GM15510 (cell line): Measurements from ENCODE around the gene VAPA.

ENCODE experiments used
- POLR2A ChIP-seq: IDR thresholded peaks from 3 replicates; pipeline ENCODE4 v1.6.1; 2011; ENCODE audit warnings: borderline replicate concordance; ENCODE audit not compliant: insufficient read length; ENCODE audit errors: extremely low read depth

VAPA gene

GRCh38 chr18:9925795-9926194 lies 12.0 kb downstream of the VAPA start:
- no peak for TF ChIP-seq POLR2A

GRCh38 chr18:9926223-9926894 lies 12.5 kb downstream of the VAPA start:
- TF ChIP-seq POLR2A = no peak

DNA sequence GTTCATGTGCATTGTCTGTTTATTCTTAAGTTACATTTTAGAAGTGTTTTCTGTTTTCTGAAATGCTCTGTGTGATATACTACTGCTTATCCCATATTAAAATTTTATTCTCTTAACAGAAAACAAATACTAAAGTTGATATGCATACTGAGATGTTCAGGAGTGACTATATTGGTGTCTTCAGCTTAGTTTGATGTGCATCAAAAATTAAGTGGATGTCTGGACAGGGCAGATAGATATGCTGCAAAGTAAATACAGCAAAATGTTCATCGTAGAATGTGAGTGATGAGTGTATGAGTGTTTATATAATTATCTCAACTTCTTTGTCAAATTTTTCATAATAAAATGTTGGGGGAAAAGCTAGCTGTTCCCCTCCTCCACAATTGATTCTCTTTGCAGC lies 13.2 kb downstream of the VAPA start:
- no peak for TF ChIP-seq POLR2A

GRCh38 chr18:9927392-9928063 lies 13.7 kb downstream of the VAPA start:
- TF ChIP-seq POLR2A = no peak

DNA sequence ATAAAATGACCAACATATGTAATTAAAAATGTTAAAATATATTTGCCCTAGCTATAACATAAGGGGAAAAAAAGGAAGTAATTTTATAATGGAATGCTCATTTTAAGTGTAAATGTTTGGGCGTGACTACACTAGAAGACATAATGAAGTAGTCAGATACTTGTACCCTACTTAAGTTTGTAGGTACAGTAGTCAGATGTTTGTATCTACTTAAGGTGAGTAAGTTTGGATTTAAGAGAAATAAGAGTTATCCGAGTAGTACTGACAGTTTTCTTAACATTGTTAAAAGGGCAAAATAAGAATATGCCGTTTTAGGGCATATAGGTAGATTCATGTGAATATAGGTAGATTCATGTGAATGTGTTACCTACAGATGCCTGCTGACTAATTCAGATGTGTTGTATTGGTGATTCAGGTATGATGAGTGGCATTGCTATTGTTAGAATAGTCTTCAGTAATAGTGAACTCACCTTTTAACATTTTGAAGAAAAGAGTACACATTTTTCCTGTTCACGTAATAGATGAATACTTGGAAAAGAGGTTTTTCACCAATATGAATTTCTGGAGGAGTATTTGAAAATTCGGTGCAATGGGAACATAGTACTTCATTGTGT lies 14.9 kb downstream of the VAPA start:
- no peak for TF ChIP-seq POLR2A

- TF ChIP-seq POLR2A = no peak
Measured at GRCh38 chr18:9930299-9930884, 16.6 kb downstream of the VAPA start.

GRCh38 chr18:9931146-9931545 lies 17.3 kb downstream of the VAPA start:
- TF ChIP-seq POLR2A = no peak

DNA sequence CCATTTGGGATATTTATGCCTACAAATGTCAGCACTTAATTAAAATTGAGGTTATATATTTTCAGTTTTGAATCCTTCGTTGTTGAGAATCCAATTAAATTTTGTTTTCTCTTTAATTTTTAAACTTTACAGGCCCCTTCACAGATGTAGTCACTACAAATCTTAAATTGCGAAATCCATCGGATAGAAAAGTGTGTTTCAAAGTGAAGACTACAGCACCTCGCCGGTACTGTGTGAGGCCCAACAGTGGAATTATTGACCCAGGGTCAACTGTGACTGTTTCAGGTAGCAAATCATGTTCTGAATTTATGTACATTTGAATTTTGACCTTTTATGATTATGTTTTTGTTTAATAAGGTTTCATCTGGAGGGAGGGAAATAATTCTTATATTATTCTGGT lies 17.9 kb downstream of the VAPA start:
- TF ChIP-seq POLR2A = no peak

DNA sequence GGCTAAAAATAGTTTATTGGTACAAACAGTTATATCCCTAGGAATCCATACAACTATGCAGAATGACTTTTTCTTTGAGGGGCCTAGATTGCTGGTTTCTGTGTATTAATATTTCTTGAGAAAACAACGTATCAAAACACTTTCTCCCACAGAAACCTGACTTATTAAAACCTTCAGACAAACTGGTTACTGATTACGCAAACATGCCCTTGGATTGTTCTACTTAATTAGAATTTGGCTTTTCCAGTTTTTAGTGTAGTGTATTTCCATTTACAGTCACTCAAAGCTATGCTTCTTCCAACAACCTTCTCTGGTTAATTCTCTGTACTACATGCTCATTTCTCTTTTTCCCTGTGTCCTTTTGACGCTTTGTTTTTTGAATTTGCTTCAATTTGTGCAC lies 20.0 kb downstream of the VAPA start:
- TF ChIP-seq POLR2A = no peak

DNA sequence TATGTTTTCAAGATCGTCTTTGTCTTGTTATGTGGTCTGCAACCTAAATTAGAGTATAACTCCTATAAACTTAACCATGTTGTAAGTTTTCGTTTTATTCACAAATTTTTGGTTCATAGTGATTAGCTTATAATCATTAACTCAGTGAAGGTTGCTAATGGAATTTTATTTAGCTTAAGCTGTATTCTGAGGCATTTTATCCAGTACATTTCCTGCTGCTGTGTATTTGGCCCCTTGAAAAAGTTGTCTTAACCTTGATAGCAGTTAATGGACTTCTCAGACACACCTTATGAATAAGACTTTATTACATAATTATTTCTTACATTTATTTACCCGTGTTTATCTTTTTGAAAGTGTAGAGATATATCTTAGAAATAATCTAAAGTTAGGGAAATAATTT lies 20.5 kb downstream of the VAPA start:
- TF ChIP-seq POLR2A = no peak

- TF ChIP-seq POLR2A = no peak
Measured at GRCh38 chr18:9941103-9941502, 27.3 kb downstream of the VAPA start.

DNA sequence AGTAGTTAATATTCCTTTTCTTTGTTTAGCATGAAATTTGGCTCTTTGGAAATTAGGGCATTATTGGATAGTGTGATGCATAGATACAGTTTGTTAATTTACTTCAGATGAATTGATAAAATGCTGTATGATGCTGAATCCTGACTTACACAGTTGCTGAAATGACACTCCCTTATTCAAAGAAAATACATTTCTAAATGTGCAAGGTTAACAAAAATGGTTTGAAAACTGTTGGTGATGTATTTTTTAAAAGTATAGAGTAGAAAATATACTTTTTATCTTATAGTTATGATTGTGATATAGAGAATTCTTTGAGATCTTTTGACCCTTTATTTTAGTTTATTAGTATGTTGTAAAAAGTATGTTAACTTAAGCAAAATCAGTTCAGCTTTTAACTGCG lies 27.8 kb downstream of the VAPA start:
- no peak for TF ChIP-seq POLR2A

- TF ChIP-seq POLR2A = no peak
Measured at GRCh38 chr18:9943311-9943710, 29.5 kb downstream of the VAPA start.

GRCh38 chr18:9944805-9945204 lies 31.0 kb downstream of the VAPA start:
- no peak for TF ChIP-seq POLR2A

- TF ChIP-seq POLR2A = no peak
Measured at GRCh38 chr18:9946831-9947230, 33.0 kb downstream of the VAPA start.

DNA sequence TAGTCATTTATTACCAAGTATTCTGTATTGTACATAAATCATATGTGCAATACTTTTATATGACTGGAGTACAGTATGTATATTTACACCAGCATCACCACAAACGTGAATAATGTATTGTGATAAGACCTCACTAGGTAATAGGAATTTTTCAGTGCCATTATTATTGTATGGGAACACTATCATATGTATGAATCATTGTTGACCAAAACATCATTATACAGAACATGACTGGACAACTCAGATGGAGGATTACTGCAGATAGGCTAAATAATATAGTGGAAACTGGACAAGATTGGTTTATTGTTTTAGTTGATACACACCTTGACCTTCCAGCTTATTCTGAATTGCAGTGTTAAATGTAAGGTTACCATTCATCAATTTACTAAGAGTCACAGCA lies 33.4 kb downstream of the VAPA start:
- TF ChIP-seq POLR2A = no peak
